ENCODE data around the gene C2CD3.

GRCh38 chr11:74019860-74020259, 150.9 kb downstream of the C2CD3 start:
- TF ChIP-seq CTCF (IDR thresholded peaks at IDR 0.05), result no peak
- no peak for TF ChIP-seq POLR2A (IDR thresholded peaks at IDR 0.05)
- no peak for TF ChIP-seq POLR2AphosphoS5 (IDR thresholded peaks at IDR 0.05; ENCODE audit: insufficient read depth in 1 of 2, low read depth in 1 of 2)
